ENCODE results near the gene CD72.

DNA sequence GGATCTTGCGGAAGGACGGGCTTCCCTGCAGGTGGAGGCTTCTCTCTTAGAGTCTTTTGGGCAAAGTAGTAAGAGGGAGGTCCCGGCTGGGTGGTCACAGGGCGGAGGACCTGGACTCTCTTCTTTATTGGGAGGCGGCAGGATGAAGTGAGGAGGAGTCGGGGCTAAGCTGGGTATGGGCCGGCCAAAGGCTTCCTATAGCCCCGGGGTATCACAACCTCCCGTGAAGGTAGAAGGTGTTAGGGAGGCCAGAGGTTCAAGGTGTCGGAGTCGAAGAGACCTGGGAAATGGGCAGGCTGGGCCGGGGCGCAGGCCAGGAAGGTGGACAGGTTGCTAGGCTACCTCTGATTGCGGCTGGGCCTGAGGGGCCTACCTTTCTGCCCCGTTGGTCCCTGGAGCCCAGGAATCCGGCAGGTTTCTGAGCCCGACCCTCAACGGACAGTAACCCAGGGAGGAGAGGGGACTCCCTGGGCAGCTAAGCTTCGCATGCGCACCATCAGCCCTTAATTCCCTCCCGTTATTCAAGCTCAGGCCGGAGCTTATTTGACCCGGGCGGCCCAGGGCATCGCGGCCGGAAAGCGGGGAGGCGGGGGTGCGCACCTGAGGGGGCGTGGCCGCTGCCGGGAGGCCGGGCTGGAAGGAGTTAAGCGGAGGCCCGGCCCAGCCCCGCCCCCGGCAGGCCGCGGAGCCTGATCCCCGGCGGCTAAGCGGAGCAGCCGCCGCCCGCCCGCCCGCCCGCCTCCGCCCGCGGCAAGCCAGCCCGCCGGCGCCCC lies 13.4 kb downstream of the CD72 start, which contains the start of gene TESK1:
- TF ChIP-seq, protein P1, sequence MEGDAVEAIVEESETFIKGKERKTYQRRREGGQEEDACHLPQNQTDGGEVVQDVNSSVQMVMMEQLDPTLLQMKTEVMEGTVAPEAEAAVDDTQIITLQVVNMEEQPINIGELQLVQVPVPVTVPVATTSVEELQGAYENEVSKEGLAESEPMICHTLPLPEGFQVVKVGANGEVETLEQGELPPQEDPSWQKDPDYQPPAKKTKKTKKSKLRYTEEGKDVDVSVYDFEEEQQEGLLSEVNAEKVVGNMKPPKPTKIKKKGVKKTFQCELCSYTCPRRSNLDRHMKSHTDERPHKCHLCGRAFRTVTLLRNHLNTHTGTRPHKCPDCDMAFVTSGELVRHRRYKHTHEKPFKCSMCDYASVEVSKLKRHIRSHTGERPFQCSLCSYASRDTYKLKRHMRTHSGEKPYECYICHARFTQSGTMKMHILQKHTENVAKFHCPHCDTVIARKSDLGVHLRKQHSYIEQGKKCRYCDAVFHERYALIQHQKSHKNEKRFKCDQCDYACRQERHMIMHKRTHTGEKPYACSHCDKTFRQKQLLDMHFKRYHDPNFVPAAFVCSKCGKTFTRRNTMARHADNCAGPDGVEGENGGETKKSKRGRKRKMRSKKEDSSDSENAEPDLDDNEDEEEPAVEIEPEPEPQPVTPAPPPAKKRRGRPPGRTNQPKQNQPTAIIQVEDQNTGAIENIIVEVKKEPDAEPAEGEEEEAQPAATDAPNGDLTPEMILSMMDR (IDR thresholded peaks at IDR 0.05): no peak
- TF ChIP-seq EZH2 (IDR thresholded peaks at IDR 0.05): peak; percentile 25

Data from neural progenitor cell (in vitro differentiated cells).